ENCODE measurements around the gene PHLDA2. TPM values are rescaled to one million over a fixed set of nuclear protein-coding genes. Genes with fewer than 3 reads are reported as not detected.
A peak's percentile ranks its signal among the peaks of the same experiment; 100 is the strongest.
"Not testable (repeated sequence)": the region's sequence is repeated elsewhere in the genome, so short reads cannot be mapped to it uniquely, and the experiment has no call there.

PHLDA2 gene
- polyA plus RNA-seq, 4 donors = 0.54 to 2.5 (median 1.3) TPM

GRCh38 chr11:2945757-2946287 is 16.6 kb upstream of the PHLDA2 start:
- DNase-seq (ENCODE audit: low read depth in 4 of 4, low spot score in 3 of 4) = no peak

DNA sequence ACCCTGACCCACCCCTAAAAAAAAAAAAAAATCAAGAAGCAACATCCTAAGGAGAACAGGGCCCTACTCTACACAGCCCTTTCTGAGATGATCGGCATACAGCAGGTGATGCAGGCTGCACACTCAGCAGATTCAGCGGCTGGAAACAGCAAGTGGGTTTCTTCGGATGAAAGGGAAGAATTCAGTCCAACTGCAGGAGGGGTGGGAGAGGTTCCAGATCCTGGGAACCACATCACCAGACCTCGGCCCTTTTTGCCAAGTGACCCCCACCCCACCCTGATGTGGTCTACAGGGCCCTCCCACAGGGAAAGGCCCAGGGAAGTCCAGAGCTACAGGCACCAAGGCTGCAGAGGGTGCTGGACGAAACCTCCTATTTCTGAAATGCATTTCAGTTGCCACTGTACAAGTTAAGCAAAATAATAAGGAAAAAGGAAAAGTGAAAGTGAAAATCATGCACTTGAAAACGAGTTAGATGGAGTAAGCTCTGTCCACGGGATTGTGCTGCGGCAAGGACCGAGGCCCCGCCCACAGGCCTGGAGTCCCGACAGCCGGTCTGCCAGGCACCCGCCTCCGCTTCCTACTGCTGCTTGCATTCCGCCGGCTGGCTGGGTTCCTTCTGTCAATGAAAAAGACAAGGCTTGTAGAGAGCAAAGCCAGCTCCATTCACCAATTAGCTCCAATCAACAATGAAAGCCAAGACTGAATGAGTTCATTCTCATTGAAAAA is 16.0 kb upstream of the PHLDA2 start:
- peak in 3 of 4 donors; percentile 44 to 64 (median 57) for DNase-seq (ENCODE audit: low read depth in 4 of 4, low spot score in 3 of 4)

GRCh38 chr11:2944530-2944929 is 15.3 kb upstream of the PHLDA2 start:
- no peak for DNase-seq (ENCODE audit: low read depth in 4 of 4, low spot score in 3 of 4)

- DNase-seq (ENCODE audit: low read depth in 4 of 4, low spot score in 3 of 4) = no peak
These were observed 14.5 kb upstream of the PHLDA2 start for GRCh38 chr11:2943711-2944118.

- DNase-seq (ENCODE audit: low read depth in 4 of 4, low spot score in 3 of 4) = no peak
These were observed 13.9 kb upstream of the PHLDA2 start for GRCh38 chr11:2942872-2943710.

DNA sequence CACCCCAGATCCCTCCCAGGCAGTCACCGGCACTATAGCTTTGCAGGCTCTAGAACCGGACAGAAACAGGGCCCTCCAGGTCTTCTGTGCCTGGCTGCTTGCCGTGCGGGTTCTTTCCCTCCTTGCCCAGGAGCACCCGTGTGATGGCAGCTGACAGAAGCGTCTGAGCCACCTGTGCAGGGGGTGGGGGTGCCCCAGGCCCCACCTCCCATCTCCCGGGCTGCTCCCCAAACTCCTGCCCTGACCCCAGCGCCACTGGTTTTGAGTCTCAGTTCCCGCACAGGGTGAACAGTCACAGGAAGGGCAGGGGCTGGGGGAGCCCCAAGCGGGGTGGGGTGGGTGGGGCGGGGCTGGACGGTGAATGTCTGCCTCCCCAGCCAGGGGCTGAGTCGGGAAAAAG is 13.2 kb upstream of the PHLDA2 start:
- no peak for DNase-seq (ENCODE audit: low read depth in 4 of 4, low spot score in 3 of 4)

- no peak for DNase-seq (ENCODE audit: low read depth in 4 of 4, low spot score in 3 of 4)
These were observed 12.0 kb upstream of the PHLDA2 start for GRCh38 chr11:2940921-2941821.

GRCh38 chr11:2940147-2940920 is 11.1 kb upstream of the PHLDA2 start:
- DNase-seq (ENCODE audit: low read depth in 4 of 4, low spot score in 3 of 4) = no peak

GRCh38 chr11:2938458-2939418 is 9.5 kb upstream of the PHLDA2 start:
- DNase-seq (ENCODE audit: low read depth in 4 of 4, low spot score in 3 of 4) = not testable (repeated sequence)

- DNase-seq (ENCODE audit: low read depth in 4 of 4, low spot score in 3 of 4) = not testable (repeated sequence)
These were observed 8.6 kb upstream of the PHLDA2 start for GRCh38 chr11:2937641-2938457.

- no peak for DNase-seq (ENCODE audit: low read depth in 4 of 4, low spot score in 3 of 4)
These were observed 5.5 kb upstream of the PHLDA2 start for GRCh38 chr11:2934611-2935239.

DNA sequence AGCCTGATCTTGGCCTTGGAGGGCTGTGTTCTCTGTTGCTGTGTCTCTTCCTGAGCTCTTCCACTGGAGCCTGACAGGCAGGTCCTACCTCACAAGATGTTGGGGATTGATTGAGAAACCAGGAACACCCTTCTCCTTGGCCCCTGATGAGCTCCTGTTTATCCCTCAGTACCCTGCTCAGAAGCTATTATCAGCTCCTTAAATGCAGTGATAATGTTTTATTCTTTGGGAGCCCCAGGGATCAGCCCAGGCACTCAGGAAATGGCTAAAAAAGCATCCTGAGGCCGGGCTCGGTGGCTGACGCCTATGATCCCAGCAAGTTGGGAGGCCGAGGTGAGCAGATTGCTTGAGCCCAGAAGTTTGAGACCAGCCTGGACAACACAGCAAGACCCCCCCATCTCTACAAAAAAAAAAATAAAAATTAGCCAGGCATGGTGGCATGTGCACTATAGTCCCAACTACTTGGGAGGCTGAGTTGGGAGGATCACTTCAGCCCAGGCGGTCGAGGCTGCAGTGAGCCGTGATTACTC is 4.9 kb upstream of the PHLDA2 start:
- DNase-seq (ENCODE audit: low read depth in 4 of 4, low spot score in 3 of 4) = no peak

- no peak for DNase-seq (ENCODE audit: low read depth in 4 of 4, low spot score in 3 of 4)
These were observed 4.3 kb upstream of the PHLDA2 start for GRCh38 chr11:2933375-2934020.

DNA sequence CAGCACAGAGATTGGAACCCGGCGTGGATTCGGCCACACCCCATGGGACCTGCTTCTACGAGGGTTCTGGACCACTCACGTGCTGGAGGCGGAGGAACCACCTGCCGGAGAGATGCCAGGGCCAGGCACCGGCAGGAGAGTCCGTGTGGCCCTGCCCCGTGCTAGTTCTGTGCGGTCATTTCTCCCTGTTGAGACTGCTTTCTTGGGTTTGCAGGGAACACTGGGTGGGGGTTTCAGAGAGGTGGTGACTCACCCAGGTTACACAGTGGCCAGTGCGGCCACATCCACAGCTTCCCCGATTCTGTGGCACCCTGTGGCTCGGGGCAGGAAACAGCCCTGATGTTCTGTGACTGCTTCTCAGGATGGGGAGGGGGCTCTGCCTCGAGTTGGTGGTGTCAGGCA is 3.6 kb upstream of the PHLDA2 start:
- DNase-seq (ENCODE audit: low read depth in 4 of 4, low spot score in 3 of 4) = no peak

DNA sequence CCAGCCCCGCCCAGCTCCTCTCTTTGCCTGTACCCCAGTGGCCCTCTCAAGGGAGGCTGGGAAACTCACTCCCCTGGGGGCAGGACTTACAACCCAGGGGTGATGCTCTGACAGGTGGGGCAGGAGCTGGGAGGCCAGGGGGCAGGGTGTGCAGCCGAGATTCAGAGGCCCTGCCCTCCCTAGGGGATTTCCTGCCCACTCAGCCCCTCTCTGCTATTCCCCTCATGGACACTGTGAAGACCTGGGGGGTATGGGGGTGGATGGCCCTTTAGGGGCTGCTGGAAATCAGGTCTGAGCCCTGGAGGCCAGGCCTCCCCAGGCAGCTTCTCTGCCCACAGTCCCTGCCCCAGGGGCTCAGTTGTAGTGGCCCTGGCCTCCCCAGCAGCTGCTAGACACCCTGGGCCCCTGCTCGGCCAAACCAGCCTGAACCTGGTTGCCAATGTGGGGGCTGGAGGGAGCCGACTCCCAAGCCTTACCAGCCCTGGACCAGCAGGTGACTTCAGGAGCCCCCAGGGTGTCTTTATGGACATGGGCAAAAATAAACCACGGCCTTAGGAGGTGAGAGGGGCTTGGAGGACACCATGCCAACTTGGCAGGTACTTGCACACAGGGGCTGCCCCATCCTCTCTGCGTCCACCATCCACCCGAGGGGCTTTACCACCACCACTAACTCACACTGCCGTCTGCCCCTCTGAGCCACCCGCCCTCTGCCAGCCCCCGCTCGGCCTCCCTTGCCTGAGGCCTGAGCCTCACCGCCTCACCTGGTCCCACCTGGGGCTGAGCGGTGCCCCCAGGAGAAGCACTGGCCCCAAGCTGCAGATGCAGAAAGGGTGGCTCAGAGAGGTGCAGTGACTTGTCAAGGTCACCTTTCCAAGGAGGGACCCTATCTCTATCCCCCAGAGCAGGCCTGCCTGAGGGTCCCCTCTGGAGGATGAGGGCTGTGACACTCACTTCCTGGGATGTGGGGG is 2.8 kb upstream of the PHLDA2 start:
- no peak for DNase-seq (ENCODE audit: low read depth in 4 of 4, low spot score in 3 of 4)

DNA sequence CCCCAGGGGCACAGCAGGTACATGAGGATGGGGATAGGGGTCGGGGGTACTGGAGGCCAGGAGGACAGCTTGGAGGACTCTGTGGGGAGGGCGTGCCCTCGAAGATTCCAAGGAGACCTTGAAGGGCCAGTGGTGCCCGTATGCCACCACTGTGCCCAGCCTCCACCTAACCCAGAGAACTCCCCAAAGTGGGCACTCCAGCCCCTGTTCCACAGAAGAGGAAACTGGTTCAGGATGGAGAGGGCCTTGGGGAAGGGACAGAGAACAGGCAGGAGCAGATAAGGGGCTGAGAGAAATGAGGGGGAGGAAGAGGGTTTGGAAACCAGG is 2.2 kb upstream of the PHLDA2 start:
- no peak for DNase-seq (ENCODE audit: low read depth in 4 of 4, low spot score in 3 of 4)
